Tibial nerve (tissue), 4 donors: Measurements from ENCODE around the gene FBXW11. TPM values are rescaled to one million over a fixed set of nuclear protein-coding genes. Genes with fewer than 3 reads are reported as not detected.

Source experiments
- DNase-seq, 2 donors: peaks; one replicate each; pipeline ENCODE4 v3.0.0-alpha.2; 2019; ENCODE audit warnings: low spot score in 2 of 2
- H3K27ac ChIP-seq, 4 donors: fragments of 200-600 bp; sonication (generic) in 3 of 4; one replicate each; pipeline ENCODE4 v1.5.1; 2017 to 2019; ENCODE audit warnings: mild to moderate bottlenecking in 1 of 4
- H3K27me3 ChIP-seq, 2 donors: fragments of 200-600 bp; sonication (generic) in 1 of 2; one replicate each; pipeline versions ENCODE4 v1.5.1 to v1.6.0; 2017 to 2019
- H3K36me3 ChIP-seq, 3 donors: fragments of 200-600 bp; sonication (generic); one replicate each; pipeline ENCODE4 v1.5.1; 2018 to 2019
- H3K4me1 ChIP-seq, 4 donors: fragments of 200-600 bp; sonication (generic) in 3 of 4; one replicate each; pipeline ENCODE4 v1.5.1; 2017 to 2019
- H3K4me3 ChIP-seq, 4 donors: fragments of 200-600 bp; sonication (generic) in 3 of 4; one replicate each; pipeline ENCODE4 v1.5.1; 2017 to 2019; ENCODE audit warnings: mild to moderate bottlenecking in 1 of 4, moderate library complexity in 1 of 4
- H3K9me3 ChIP-seq, 4 donors: fragments of 200-600 bp; sonication (generic) in 3 of 4; one replicate each; pipeline ENCODE4 v1.5.1; 2017 to 2019
- CTCF ChIP-seq, 5 experiments: fragments of 200-600 bp in 3 of 5; fragments of 450-650 bp in 2 of 5; sonication (generic) in 3 of 5; IDR thresholded peaks; one replicate each; pipeline ENCODE4 v1.5.1; 2016 to 2019; ENCODE audit warnings: antibody characterized with exemption in 5 of 5, mild to moderate bottlenecking in 3 of 5, moderate library complexity in 2 of 5
- EP300 ChIP-seq, 2 donors: sonication (generic); formaldehyde crosslinking; IDR thresholded peaks; one replicate each; pipeline ENCODE4 v1.6.1; 2017; ENCODE audit warnings: antibody characterized with exemption in 2 of 2, mild to moderate bottlenecking in 1 of 2
- POLR2A ChIP-seq, 2 donors: fragments of 450-650 bp; IDR thresholded peaks; one replicate each; pipeline ENCODE4 v1.6.1; 2017; ENCODE audit warnings: antibody characterized with exemption in 2 of 2, mild to moderate bottlenecking in 2 of 2, moderate library complexity in 2 of 2
- WGBS, 2 donors: methylation state at CpG; one replicate each; pipeline ENCODE4 v1.1.5; 2018; 5-methylcytosine and 5-hydroxymethylcytosine counted together
- total RNA-seq, 4 donors: library from RNA; depleted of rRNA; stranded (reverse); fragments of >200 nt; gene quantifications; one replicate each; pipeline ENCODE4 v1.1.0, GENCODE V29; 2016

FBXW11 gene
- total RNA-seq, 4 donors from 2014 or later: 49.2 to 96.4 (median 73.4) TPM

- Histone ChIP-seq H3K9me3 (peaks cover 0 to 8% (median 0%) of the 10 kb centered on the region in 4 donors), H3K36me3 (no peaks in the 10 kb centered on the region), H3K4me3 (no peak overlapping the region), H3K4me1 (no peaks in the 10 kb centered on the region), H3K27ac (no peak overlapping the region), H3K27me3 (no peaks in the 10 kb centered on the region)
- 83 to 84% methylated on average over 7 of the region's 7 CpGs for WGBS, 2 donors
- TF ChIP-seq POLR2A (IDR thresholded peaks at IDR 0.05): no peak
- TF ChIP-seq EP300 (IDR thresholded peaks at IDR 0.05): no peak
- no peak for TF ChIP-seq CTCF (IDR thresholded peaks at IDR 0.05)
- DNase-seq: no peak
Measured at GRCh38 chr5:171835066-171835465, 171.4 kb downstream of the FBXW11 start.

- Histone ChIP-seq H3K9me3 (peaks cover 0 to 13% (median 0%) of the 10 kb centered on the region in 4 donors), H3K27me3 (no peaks in the 10 kb centered on the region), H3K36me3 (no peaks in the 10 kb centered on the region), H3K4me1 (no peaks in the 10 kb centered on the region), H3K27ac (no peak overlapping the region), H3K4me3 (no peak overlapping the region)
- DNase-seq: no peak
- WGBS, 2 donors: 83 to 89% methylated on average over 2 of the region's 2 CpGs
- TF ChIP-seq EP300 (IDR thresholded peaks at IDR 0.05) (no peak), CTCF (IDR thresholded peaks at IDR 0.05) (no peak), POLR2A (IDR thresholded peaks at IDR 0.05) (no peak)
Measured at GRCh38 chr5:171834461-171834860, 172.0 kb downstream of the FBXW11 start.

GRCh38 chr5:171832775-171833174, 173.7 kb downstream of the FBXW11 start:
- no peak for DNase-seq
- no peaks in the 10 kb centered on the region for H3K4me1 ChIP-seq
- H3K27ac ChIP-seq: no peak overlapping the region
- TF ChIP-seq EP300 (IDR thresholded peaks at IDR 0.05) (no peak), POLR2A (IDR thresholded peaks at IDR 0.05) (no peak), CTCF (IDR thresholded peaks at IDR 0.05) (no peak)
- H3K27me3 ChIP-seq: no peaks in the 10 kb centered on the region
- 68 to 72% methylated on average over 2 of the region's 2 CpGs for WGBS, 2 donors
- peaks cover 0 to 13% (median 0%) of the 10 kb centered on the region in 4 donors for H3K9me3 ChIP-seq
- H3K36me3 ChIP-seq: no peaks in the 10 kb centered on the region
- no peak overlapping the region for H3K4me3 ChIP-seq

- 86 to 97% methylated on average over 1 of the region's 1 CpG for WGBS, 2 donors
- no peak for DNase-seq
- Histone ChIP-seq H3K9me3 (peaks cover 0 to 13% (median 0%) of the 10 kb centered on the region in 4 donors), H3K4me1 (no peaks in the 10 kb centered on the region), H3K27me3 (no peaks in the 10 kb centered on the region), H3K27ac (no peak overlapping the region), H3K36me3 (no peaks in the 10 kb centered on the region), H3K4me3 (no peak overlapping the region)
- no peak for TF ChIP-seq POLR2A (IDR thresholded peaks at IDR 0.05)
- TF ChIP-seq EP300 (IDR thresholded peaks at IDR 0.05): no peak
- no peak for TF ChIP-seq CTCF (IDR thresholded peaks at IDR 0.05)
Measured at GRCh38 chr5:171830686-171831085, 175.8 kb downstream of the FBXW11 start.

- 95% methylated on average over 9 of the region's 9 CpGs for WGBS, 2 donors
- Histone ChIP-seq H3K9me3 (peaks cover 0 to 5% (median 0%) of the 10 kb centered on the region in 4 donors), H3K36me3 (no peaks in the 10 kb centered on the region), H3K4me3 (no peak overlapping the region), H3K27ac (no peak overlapping the region), H3K27me3 (no peaks in the 10 kb centered on the region), H3K4me1 (no peaks in the 10 kb centered on the region)
- no peak for DNase-seq
- no peak for TF ChIP-seq CTCF (IDR thresholded peaks at IDR 0.05)
- no peak for TF ChIP-seq POLR2A (IDR thresholded peaks at IDR 0.05)
- TF ChIP-seq EP300 (IDR thresholded peaks at IDR 0.05): no peak
Measured at GRCh38 chr5:171827162-171827561, 179.3 kb downstream of the FBXW11 start.
